Erythroblast (primary cell): ENCODE results near the gene MAPK12.
A peak's percentile ranks its signal among the peaks of the same experiment; 100 is the strongest.

Experiments
- DNase-seq, 2 experiments: peaks; one replicate each; lab custom pipeline; 2025; lab: John Stamatoyannopoulos, UW
- GATA1 ChIP-seq: IDR thresholded peaks from 2 replicates; pipeline ENCODE4 v1.6.1; 2011; ENCODE audit warnings: low read depth, mild to moderate bottlenecking, control low read depth, low read length, moderate library complexity
- POLR2A ChIP-seq: IDR thresholded peaks from 2 replicates; pipeline ENCODE4 v1.6.1; 2011; ENCODE audit warnings: mild to moderate bottlenecking, low read length

The MAPK12 gene

GRCh38 chr22:50260801-50261614 lies 475 bp downstream of the MAPK12 start:
- TF ChIP-seq GATA1 (no peak), POLR2A (no peak)
- peak; percentile 39 to 56 for DNase-seq

GRCh38 chr22:50260434-50260800 lies 1.1 kb downstream of the MAPK12 start:
- no peak for TF ChIP-seq POLR2A
- no peak for TF ChIP-seq GATA1
- DNase-seq = no peak

- no peak for TF ChIP-seq GATA1
- no peak for TF ChIP-seq POLR2A
- DNase-seq = no peak
Measured at GRCh38 chr22:50259302-50259701, 2.2 kb downstream of the MAPK12 start.

- TF ChIP-seq GATA1 (no peak), POLR2A (no peak)
- DNase-seq = no peak
Measured at GRCh38 chr22:50258361-50259292, 2.9 kb downstream of the MAPK12 start.

GRCh38 chr22:50257451-50258360 lies 3.8 kb downstream of the MAPK12 start:
- TF ChIP-seq GATA1 (no peak), POLR2A (no peak)
- DNase-seq = no peak

GRCh38 chr22:50257041-50257440 lies 4.4 kb downstream of the MAPK12 start:
- DNase-seq = no peak
- TF ChIP-seq GATA1 (no peak), POLR2A (no peak)

- TF ChIP-seq GATA1 (no peak), POLR2A (no peak)
Measured at GRCh38 chr22:50256258-50256862, 5.1 kb downstream of the MAPK12 start.

GRCh38 chr22:50255607-50256006 lies 5.9 kb downstream of the MAPK12 start:
- TF ChIP-seq POLR2A (no peak), GATA1 (no peak)
- DNase-seq = no peak

More at GRCh38 chr22:50256258-50256862, 5.1 kb downstream of the MAPK12 start:
- no peak for DNase-seq

GRCh38 chr22:50255099-50255498 lies 6.4 kb downstream of the MAPK12 start:
- TF ChIP-seq GATA1 (no peak), POLR2A (no peak)
- DNase-seq = no peak

- DNase-seq = no peak
- TF ChIP-seq GATA1 (no peak), POLR2A (no peak)
Measured at GRCh38 chr22:50253941-50254340, 7.5 kb downstream of the MAPK12 start.

- DNase-seq = no peak
- TF ChIP-seq GATA1 (no peak), POLR2A (no peak)
Measured at GRCh38 chr22:50253046-50253915, 8.2 kb downstream of the MAPK12 start.
